K562 (cell line): ENCODE data around the gene ZNF77. TPM values are rescaled to one million over a fixed set of nuclear protein-coding genes. Genes with fewer than 3 reads are reported as not detected.

Experiments
- BRD4 ChIP-seq: fragments of 200-600 bp; sonication (generic); IDR thresholded peaks from 2 replicates; pipeline ENCODE4 v1.6.1; 2017; ENCODE audit warnings: inconsistent platforms
- CBX8 ChIP-seq: fragments of 200-600 bp; sonication (generic); IDR thresholded peaks from 2 replicates; pipeline ENCODE4 v1.6.1; 2012; ENCODE audit warnings: borderline replicate concordance, mixed run types, low read depth, mild to moderate bottlenecking, moderate library complexity, mixed read lengths, low read length, control low read depth, inconsistent platforms; ENCODE audit not compliant: poor library complexity, severe bottlenecking; ENCODE audit errors: extremely low read depth
- JUND ChIP-seq, 2 experiments: IDR thresholded peaks; 2 replicates in 1 of 2; 3 replicates in 1 of 2; pipeline ENCODE4 v1.6.1; 2011; ENCODE audit warnings: borderline replicate concordance in 2 of 2, low read depth in 2 of 2, low read length in 2 of 2, improper control_type of control experiment in 1 of 2, missing biosample characterization in 1 of 2, missing genetic modification characterization in 1 of 2, missing genetic modification reagents in 1 of 2
- NR2C1 ChIP-seq, 2 experiments: fragments of 450-650 bp; IDR thresholded peaks; 2 replicates each; pipeline ENCODE4 v1.6.1; 2017; ENCODE audit warnings: mild to moderate bottlenecking in 2 of 2, antibody characterized with exemption in 1 of 2, inconsistent platforms in 1 of 2, missing compliant biosample characterization in 1 of 2, missing genetic modification characterization in 1 of 2
- polyA plus RNA-seq, 8 experiments: library from polyadenylated mRNA; depleted of rRNA in 4 of 8; stranded (reverse) in 5 of 8; unstranded in 3 of 8; fragments of >200 nt; fragmentation: Nextera tagmentation in 2 of 8; fragmentation: Illumina TruSeq in 1 of 8; extraction: Ambion mirVana in 2 of 8; extraction: Trizol in 1 of 8; gene quantifications; 2 replicates each; pipeline versions ENCODE4 v1.2.1 to v1.2.3, GENCODE V29; 2011 to 2014; ENCODE audit warnings: inconsistent platforms in 1 of 8, missing spikeins in 1 of 8
- total RNA-seq, 7 experiments: library from RNA; depleted of rRNA in 6 of 7; stranded (reverse); fragments of >200 nt in 6 of 7; fragmentation: Illumina TruSeq in 2 of 7; extraction: Trizol in 2 of 7; gene quantifications; 2 replicates each; pipeline versions ENCODE4 v1.2.1 to v1.2.3, GENCODE V29; 2011 to 2021; ENCODE audit warnings: low replicate concordance in 1 of 7
- TF ChIP-seq, protein P1 (sequence below): fragments of 200-800 bp; sonication (Bioruptor generic); IDR thresholded peaks from 2 replicates; pipeline ENCODE4 v1.6.1; 2016; ENCODE audit warnings: missing genetic modification characterization, missing compliant biosample characterization
- TF ChIP-seq, protein P2 (sequence below): sonication (generic); formaldehyde crosslinking; IDR thresholded peaks from 2 replicates; pipeline ENCODE4 v1.9.0; 2022; ENCODE audit warnings: mild to moderate bottlenecking, missing genetic modification reagents
- TF ChIP-seq, protein P3 (sequence below): fragments of 450-650 bp; formaldehyde crosslinking; IDR thresholded peaks from 2 replicates; pipeline ENCODE4 v1.4.0; 2020; ENCODE audit warnings: mild to moderate bottlenecking
- TF ChIP-seq, protein P4 (sequence below): fragments of 450-650 bp; IDR thresholded peaks from 2 replicates; pipeline ENCODE4 v1.6.1; 2016; ENCODE audit warnings: antibody characterized with exemption

The ZNF77 gene
- total and polyA plus RNA-seq, 9 of the 15 experiments (the other 6 are each of a cell fraction or from before 2014, with no cell fraction given): 4.3 to 14.5 (median 7.7) TPM

DNA sequence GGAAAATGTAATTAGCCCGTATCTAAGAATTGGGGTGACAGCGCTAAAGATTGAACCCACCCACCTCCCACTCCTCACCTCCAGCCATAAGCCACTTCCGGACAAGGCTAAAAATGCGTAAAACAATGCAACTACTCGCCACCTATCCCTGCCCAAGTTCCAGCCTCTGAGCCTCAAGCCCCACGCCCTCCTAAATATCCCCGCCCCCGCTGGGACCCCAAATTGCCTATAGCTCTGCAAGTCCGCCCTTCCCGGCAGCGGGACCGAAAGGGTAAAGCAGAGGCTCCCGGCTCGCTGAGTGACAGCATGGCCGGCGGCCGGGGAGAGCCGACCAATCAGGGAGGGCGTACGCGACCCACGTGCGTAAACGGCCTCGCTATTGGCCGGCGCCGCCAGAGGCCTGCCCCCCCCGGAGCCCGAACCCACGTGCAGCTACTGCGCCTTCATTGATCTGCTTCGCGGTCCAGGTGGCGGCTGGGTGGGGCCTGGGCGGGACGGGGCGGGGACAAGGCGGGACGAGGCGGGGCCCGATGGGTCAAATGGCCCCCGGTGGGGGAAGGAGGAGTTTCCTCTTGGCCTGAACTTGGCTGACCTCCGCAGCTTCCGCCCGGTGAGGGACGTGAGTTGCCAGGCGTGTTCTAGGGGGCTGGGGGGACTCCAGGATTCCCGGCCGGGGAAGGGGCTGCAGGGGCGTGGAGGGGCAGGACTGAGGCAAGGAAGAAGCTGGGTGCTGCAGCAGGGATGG is 32.4 kb upstream of the ZNF77 start, which contains the start of gene TLE6 (continued):
- TF ChIP-seq, protein P1, sequence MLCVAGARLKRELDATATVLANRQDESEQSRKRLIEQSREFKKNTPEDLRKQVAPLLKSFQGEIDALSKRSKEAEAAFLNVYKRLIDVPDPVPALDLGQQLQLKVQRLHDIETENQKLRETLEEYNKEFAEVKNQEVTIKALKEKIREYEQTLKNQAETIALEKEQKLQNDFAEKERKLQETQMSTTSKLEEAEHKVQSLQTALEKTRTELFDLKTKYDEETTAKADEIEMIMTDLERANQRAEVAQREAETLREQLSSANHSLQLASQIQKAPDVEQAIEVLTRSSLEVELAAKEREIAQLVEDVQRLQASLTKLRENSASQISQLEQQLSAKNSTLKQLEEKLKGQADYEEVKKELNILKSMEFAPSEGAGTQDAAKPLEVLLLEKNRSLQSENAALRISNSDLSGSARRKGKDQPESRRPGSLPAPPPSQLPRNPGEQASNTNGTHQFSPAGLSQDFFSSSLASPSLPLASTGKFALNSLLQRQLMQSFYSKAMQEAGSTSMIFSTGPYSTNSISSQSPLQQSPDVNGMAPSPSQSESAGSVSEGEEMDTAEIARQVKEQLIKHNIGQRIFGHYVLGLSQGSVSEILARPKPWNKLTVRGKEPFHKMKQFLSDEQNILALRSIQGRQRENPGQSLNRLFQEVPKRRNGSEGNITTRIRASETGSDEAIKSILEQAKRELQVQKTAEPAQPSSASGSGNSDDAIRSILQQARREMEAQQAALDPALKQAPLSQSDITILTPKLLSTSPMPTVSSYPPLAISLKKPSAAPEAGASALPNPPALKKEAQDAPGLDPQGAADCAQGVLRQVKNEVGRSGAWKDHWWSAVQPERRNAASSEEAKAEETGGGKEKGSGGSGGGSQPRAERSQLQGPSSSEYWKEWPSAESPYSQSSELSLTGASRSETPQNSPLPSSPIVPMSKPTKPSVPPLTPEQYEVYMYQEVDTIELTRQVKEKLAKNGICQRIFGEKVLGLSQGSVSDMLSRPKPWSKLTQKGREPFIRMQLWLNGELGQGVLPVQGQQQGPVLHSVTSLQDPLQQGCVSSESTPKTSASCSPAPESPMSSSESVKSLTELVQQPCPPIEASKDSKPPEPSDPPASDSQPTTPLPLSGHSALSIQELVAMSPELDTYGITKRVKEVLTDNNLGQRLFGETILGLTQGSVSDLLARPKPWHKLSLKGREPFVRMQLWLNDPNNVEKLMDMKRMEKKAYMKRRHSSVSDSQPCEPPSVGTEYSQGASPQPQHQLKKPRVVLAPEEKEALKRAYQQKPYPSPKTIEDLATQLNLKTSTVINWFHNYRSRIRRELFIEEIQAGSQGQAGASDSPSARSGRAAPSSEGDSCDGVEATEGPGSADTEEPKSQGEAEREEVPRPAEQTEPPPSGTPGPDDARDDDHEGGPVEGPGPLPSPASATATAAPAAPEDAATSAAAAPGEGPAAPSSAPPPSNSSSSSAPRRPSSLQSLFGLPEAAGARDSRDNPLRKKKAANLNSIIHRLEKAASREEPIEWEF (CRISPR knock-in tag): no peak
- TF ChIP-seq JUND (IDR thresholded peaks at IDR 0.05; ENCODE audit: borderline replicate concordance, low read depth, low read length) (0 out of 2 replicates have a peak, but pooled peaks have one; percentile 5), JUND (tag; IDR thresholded peaks at IDR 0.05; ENCODE audit: borderline replicate concordance, low read depth, low read length) (no peak), CBX8 (no peak), NR2C1 (IDR thresholded peaks at IDR 0.05) (peak; percentile 78), NR2C1 (tag; IDR thresholded peaks at IDR 0.05) (peak; percentile 64), BRD4 (no peak)
- TF ChIP-seq, protein P2, sequence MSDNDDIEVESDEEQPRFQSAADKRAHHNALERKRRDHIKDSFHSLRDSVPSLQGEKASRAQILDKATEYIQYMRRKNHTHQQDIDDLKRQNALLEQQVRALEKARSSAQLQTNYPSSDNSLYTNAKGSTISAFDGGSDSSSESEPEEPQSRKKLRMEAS (CRISPR knock-in tag): peak; percentile 91
- TF ChIP-seq, protein P3, sequence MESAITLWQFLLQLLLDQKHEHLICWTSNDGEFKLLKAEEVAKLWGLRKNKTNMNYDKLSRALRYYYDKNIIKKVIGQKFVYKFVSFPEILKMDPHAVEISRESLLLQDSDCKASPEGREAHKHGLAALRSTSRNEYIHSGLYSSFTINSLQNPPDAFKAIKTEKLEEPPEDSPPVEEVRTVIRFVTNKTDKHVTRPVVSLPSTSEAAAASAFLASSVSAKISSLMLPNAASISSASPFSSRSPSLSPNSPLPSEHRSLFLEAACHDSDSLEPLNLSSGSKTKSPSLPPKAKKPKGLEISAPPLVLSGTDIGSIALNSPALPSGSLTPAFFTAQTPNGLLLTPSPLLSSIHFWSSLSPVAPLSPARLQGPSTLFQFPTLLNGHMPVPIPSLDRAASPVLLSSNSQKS (CRISPR knock-in tag): no peak
- TF ChIP-seq, protein P4, sequence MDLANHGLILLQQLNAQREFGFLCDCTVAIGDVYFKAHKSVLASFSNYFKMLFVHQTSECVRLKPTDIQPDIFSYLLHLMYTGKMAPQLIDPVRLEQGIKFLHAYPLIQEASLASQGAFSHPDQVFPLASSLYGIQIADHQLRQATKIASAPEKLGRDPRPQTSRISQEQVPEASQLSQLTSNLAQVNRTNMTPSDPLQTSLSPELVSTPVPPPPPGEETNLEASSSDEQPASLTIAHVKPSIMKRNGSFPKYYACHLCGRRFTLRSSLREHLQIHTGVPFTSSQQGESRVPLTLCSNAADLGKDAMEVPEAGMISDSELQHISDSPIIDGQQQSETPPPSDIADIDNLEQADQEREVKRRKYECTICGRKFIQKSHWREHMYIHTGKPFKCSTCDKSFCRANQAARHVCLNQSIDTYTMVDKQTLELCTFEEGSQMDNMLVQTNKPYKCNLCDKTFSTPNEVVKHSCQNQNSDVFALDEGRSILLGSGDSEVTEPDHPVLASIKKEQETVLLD: 0 out of 2 replicates have a peak, but pooled peaks have one; percentile 29
